Colonic mucosa (tissue), 4 donors: Measurements from ENCODE around the gene SEC14L6. TPM values are rescaled to one million over a fixed set of nuclear protein-coding genes. Genes with fewer than 3 reads are reported as not detected.

Experiments
- DNase-seq: peaks from one replicate; pipeline ENCODE4 v3.0.0-alpha.2; 2020
- H3K27ac ChIP-seq: fragments of 200-600 bp; one replicate; pipeline ENCODE4 v1.8.0; 2021
- H3K27me3 ChIP-seq: fragments of 200-600 bp; one replicate; pipeline ENCODE4 v1.8.0; 2021
- H3K36me3 ChIP-seq: fragments of 200-600 bp; one replicate; pipeline ENCODE4 v1.8.0; 2021
- H3K4me1 ChIP-seq: fragments of 200-600 bp; one replicate; pipeline ENCODE4 v1.8.0; 2021; ENCODE audit warnings: mild to moderate bottlenecking
- H3K4me3 ChIP-seq: fragments of 200-600 bp; one replicate; pipeline ENCODE4 v1.8.0; 2021
- H3K9ac ChIP-seq, 2 donors: one replicate each; pipeline ENCODE4 v1.7.0; 2013; ENCODE audit warnings: control low read depth in 2 of 2, low read depth in 2 of 2, low read length in 2 of 2
- H3K9me3 ChIP-seq: fragments of 200-600 bp; one replicate; pipeline ENCODE4 v1.8.0; 2021
- CTCF ChIP-seq: fragments of 200-600 bp; IDR thresholded peaks from one replicate; pipeline ENCODE4 v1.8.0; 2022; ENCODE audit warnings: antibody characterized with exemption, mild to moderate bottlenecking
- intact Hi-C: fragments of 100-400 bp; cut with DNase I; formaldehyde crosslinking; loops from one replicate; pipeline ENCODE4 v1.14.1; 2022
- total RNA-seq, 2 donors: library from RNA; stranded (reverse); fragmentation: NEBNext Ultra II Directional in 1 of 2; extraction: Animal tissue kit (Norgen Biotek cat#: 25700) in 1 of 2; gene quantifications; one replicate each; pipeline ENCODE4 v1.2.1, GENCODE V29; 2021
- donor health status: healthy.
- donor health status: DM: no; HTN: no; CAD: no.
- donor health status: DM: no; HTN: no; CAD: no.

SEC14L6 gene
- total RNA-seq, 2 donors from 2014 or later: not detected

- intact Hi-C loops: loop anchor here (10.0 kb wide), 1 partner anchor 195 kb away; no protein-coding TSS in a partner anchor
- H3K4me1 ChIP-seq: no peaks in the 10 kb centered on the region
- no peaks in the 10 kb centered on the region for H3K27me3 ChIP-seq
- no peak overlapping the region for H3K9ac ChIP-seq
- no peak for TF ChIP-seq CTCF
- no peak for DNase-seq
- H3K36me3 ChIP-seq: no peaks in the 10 kb centered on the region
- H3K27ac ChIP-seq: no peak overlapping the region
- H3K9me3 ChIP-seq: no peaks in the 10 kb centered on the region
- H3K4me3 ChIP-seq: no peak overlapping the region
Observed at GRCh38 chr22:30559889-30560288, 13.3 kb upstream of the SEC14L6 start.

DNA sequence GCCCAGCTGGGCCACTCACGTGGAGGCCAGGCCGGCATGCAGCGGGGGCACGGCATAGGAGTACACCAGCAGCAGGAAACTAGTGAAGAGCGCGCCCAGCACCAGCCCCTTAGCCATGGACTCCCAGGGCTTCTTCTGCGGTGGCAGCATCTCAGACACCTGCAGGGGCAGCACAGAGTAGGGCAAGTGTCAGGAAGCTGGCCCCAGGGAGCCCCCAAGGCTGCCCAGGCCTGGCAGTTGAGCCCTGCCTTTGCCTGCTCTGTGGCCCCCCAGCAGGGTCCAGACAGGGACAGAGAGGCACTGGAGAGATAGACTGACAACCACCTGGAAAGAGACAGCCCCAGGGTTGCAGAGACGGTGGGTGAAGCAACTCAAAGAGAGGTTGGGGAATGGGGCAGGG, 10.7 kb upstream of the SEC14L6 start:
- H3K27ac ChIP-seq: no peak overlapping the region
- H3K9me3 ChIP-seq: no peaks in the 10 kb centered on the region
- no peaks in the 10 kb centered on the region for H3K4me1 ChIP-seq
- no peaks in the 10 kb centered on the region for H3K36me3 ChIP-seq
- no peak overlapping the region for H3K4me3 ChIP-seq
- no peak overlapping the region for H3K9ac ChIP-seq
- DNase-seq: no peak
- intact Hi-C loops: loop anchor here (10.0 kb wide), 1 partner anchor 198 kb away; no protein-coding TSS in a partner anchor
- H3K27me3 ChIP-seq: no peaks in the 10 kb centered on the region
- no peak for TF ChIP-seq CTCF

DNA sequence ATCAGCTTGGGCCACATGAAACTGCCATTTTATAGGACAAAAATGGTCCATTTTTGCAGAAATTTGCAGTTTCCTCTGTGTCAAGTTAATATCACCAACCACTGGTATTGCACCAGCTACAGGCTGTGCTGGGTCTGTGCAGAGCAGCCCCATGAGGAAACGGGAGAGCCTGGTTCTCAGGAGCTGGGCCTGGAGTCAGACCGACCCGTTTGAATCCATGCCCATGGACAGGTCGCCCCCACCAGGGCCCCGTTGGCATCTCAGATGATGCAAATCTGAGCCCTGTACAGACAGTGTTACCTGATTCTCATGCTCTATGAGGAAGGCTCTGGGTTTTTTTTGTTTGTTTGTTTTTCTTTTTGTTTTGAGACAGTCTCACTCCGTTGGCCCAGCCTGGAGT, 9.8 kb upstream of the SEC14L6 start:
- intact Hi-C loops: loop anchor here (10.0 kb wide), 1 partner anchor 198 kb away; no protein-coding TSS in a partner anchor
- Histone ChIP-seq H3K4me3 (no peak overlapping the region), H3K9me3 (no peaks in the 10 kb centered on the region), H3K36me3 (no peaks in the 10 kb centered on the region), H3K9ac (no peak overlapping the region), H3K27ac (no peak overlapping the region), H3K27me3 (no peaks in the 10 kb centered on the region), H3K4me1 (no peaks in the 10 kb centered on the region)
- TF ChIP-seq CTCF: no peak
- DNase-seq: no peak

DNA sequence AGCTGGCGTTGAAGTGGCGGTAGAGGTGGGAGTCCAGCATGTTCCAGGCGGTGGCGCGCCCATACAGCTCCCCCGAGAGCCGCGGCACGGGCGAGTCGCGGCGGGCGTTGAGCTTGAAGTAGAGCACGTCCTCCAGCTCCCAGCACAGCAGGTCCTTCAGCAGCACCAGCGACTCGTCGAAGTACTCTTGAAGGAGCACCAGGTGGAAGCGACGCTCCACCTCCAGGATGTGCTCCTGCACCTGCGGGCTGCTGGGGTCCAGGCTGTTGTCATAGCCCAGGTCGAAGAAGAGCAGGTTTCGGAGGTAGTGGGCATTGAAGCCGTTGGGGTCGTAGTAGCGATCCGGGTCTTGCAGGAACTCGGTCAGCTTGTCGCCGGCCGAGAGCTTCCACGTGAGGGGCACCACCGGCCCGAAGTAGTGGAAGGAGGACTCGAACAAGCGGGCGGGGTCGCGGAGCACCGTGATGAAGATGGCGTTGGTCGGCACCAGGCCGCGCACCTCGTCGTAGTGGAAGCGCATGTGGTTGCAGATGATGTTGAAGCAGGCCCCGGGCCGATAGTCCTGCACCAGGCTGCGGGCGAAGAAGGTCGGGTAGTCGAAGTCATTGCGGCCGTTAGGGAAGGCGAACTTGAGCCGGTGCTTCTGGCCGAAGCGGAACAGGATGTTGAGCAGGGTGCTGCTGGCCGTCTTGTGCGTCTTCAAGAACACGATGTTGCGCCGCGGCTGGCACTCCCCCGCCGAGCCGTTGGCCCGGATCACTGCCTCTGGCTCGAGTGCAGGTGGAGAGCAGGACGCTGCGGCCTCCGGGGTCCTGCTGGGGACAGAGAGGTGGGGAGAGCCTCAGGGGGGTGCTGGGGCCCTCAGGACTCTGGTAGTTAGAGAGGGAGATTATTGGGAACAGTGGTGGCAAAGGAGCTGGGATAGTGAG, 9.0 kb upstream of the SEC14L6 start:
- Histone ChIP-seq H3K27ac (no peak overlapping the region), H3K9ac (no peak overlapping the region), H3K27me3 (no peaks in the 10 kb centered on the region), H3K9me3 (no peaks in the 10 kb centered on the region), H3K4me1 (no peaks in the 10 kb centered on the region), H3K4me3 (no peak overlapping the region), H3K36me3 (no peaks in the 10 kb centered on the region)
- no peak for DNase-seq
- intact Hi-C loops: loop anchor here (10.0 kb wide), 1 partner anchor 199 kb away; no protein-coding TSS in a partner anchor
- TF ChIP-seq CTCF: no peak

- intact Hi-C loops: loop anchor here (10.0 kb wide), 1 partner anchor 201 kb away; no protein-coding TSS in a partner anchor
- TF ChIP-seq CTCF: no peak
- no peaks in the 10 kb centered on the region for H3K9me3 ChIP-seq
- H3K4me3 ChIP-seq: no peak overlapping the region
- no peak overlapping the region for H3K27ac ChIP-seq
- no peak for DNase-seq
- no peaks in the 10 kb centered on the region for H3K27me3 ChIP-seq
- no peaks in the 10 kb centered on the region for H3K36me3 ChIP-seq
- H3K4me1 ChIP-seq: no peaks in the 10 kb centered on the region
- H3K9ac ChIP-seq: no peak overlapping the region
Observed at GRCh38 chr22:30553971-30554370, 7.4 kb upstream of the SEC14L6 start.
